GM19025 (cell line): Measurements from ENCODE around the gene LIN7C.
A peak's percentile ranks its signal among the peaks of the same experiment; 100 is the strongest.
"Not testable (repeated sequence)": the region's sequence is repeated elsewhere in the genome, so short reads cannot be mapped to it uniquely, and the experiment has no call there.

Experiments used
- ATAC-seq: cut with Tn5 transposase; IDR thresholded peaks from one replicate; pipeline ENCODE4 v1.9.1; 2021; ENCODE audit warnings: mild to moderate bottlenecking, low read depth, moderate library complexity; ENCODE audit not compliant: unreplicated experiment

Gene LIN7C

GRCh38 chr11:27506200-27507182 is at the start of gene LIN7C:
LIN7C (minus strand) TSS chr11:27506769; CDS start chr11:27506752, 17 bp downstream.
- ATAC-seq, result peak; percentile 90

- no peak for ATAC-seq
Measured at GRCh38 chr11:27555264-27555663, 48.7 kb upstream of the LIN7C start.

GRCh38 chr11:27553186-27553585 is 46.6 kb upstream of the LIN7C start:
- no peak for ATAC-seq

- no peak for ATAC-seq
Measured at GRCh38 chr11:27552341-27552740, 45.8 kb upstream of the LIN7C start.

DNA sequence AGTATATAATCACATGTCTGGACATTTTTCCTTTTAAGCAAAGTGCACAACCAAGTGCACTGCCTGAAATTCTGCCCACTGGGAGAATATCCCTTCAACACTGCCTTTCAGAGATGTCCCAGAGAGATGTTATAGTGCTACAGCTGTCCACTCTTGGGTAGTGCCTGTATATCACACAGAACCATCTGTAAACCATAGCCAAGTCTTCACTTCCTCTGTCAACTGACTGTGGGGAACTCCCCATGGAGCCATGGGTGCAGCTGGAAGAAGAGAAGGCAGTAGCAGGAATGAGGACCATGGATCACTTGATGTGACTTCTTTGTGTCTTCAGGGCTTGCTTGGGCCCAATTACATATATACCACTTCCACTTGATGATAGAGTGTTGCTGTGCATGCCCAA is 44.6 kb upstream of the LIN7C start:
- ATAC-seq, result peak; percentile 76

- no peak for ATAC-seq
Measured at GRCh38 chr11:27545946-27546345, 39.4 kb upstream of the LIN7C start.

DNA sequence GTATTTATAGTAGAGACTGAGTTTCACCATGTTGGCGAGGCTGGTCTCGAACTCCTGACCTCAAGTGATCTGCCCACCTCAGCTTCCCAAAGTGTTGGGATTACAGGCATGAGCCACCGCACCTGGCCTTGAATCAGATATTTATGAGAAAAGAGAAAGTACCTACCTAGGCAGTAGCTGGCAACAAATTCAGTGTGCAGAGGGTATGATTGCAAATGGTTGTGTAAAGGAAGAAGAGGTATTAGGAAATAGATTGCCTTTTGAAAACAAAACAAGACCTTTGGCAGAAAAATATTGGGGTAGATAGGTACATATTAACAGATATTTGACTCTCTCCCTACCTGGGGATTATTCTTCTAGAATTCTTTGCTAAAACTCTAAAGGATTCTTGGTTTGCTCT is 38.5 kb upstream of the LIN7C start:
- no peak for ATAC-seq

- ATAC-seq, result no peak
Measured at GRCh38 chr11:27541790-27542189, 35.2 kb upstream of the LIN7C start.

DNA sequence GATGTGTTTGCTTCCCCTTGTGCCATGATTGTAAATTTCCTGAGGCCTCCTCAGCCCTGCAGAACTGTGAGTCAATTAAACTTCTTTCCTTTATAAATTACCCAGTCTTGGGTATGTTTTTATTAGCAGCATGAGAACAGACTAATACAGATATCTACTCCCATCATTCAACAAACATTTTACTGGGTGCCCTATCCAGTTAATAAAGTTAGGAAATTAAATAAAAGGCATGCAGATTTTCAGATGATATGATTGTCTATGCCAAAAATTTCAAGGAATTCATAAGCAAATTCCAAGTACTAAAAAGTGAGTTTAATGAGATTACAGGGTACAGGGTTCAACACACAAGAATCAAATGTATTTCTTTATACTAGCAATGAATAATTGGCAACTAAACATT is 33.5 kb upstream of the LIN7C start:
- no peak for ATAC-seq

DNA sequence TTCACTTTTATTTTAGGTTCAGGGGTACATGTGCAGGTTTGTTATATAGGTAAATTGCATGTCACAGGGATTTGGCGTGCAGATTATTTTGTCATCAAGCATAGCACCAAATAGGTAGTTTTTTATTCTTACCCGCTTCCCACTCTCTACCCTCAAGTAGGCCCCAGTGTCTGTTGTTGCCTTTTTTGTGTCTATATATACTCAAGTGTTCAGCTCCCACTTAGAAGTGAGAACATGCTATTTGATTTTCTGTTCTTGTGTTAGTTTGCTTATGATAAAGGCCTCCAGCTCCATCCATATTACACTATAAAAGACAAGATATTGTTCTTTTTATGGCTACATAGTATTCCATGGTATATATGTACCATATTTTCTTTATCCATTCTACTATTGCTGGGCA is 28.5 kb upstream of the LIN7C start:
- no peak for ATAC-seq

- no peak for ATAC-seq
Measured at GRCh38 chr11:27532652-27533325, 26.2 kb upstream of the LIN7C start.

GRCh38 chr11:27528712-27529111 is 22.1 kb upstream of the LIN7C start:
- no peak for ATAC-seq

DNA sequence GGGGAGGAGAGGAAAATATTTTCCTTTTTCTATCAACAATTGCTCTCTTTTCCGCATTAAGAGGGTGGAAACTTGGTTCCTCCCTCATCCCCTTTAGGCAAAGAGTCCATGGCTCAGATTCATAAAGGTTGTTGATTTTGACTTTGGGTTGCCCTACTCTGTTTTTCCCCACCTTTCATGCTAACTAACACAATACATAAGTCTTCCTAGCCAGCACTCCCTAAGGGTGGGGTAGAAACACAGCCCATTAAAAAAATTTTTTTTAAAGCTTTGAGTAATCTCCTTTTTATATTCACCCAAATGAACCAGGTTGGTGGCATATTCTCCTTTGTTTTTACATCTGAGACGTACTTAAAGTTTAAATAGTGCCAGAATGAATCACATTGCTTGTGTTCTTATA is 20.0 kb upstream of the LIN7C start:
- ATAC-seq, result no peak

DNA sequence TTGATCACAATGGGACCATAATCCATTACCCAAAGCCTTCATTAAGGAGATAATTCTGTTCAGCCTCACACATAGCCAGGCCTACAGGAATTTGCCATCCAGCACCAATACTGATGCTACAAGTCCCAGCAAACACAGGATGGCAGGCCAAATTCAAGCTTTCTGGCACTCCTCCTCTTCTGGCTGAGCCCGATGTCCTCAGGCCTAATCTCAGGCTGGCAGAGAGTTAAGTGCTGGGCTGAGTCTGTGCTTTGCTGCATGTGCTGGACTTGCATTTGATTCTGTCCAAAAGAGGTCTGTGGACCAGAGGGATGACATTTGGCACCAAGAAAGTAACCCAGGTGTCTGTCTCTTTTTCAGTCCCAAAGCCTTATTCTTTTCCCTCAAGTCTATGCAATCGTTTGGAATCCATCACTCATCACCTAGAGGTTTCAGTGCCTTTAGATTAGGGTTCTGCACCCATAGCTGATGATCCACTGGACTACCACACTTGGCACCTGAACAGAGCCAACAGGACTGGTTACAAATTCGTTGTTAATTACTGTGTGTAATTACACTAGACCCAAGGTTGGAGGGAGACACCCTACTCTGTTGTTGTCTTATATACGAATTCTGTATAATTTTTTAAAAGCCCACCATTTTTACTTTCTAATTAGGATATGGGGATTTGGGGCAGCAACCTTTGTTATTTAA is 19.4 kb upstream of the LIN7C start:
- ATAC-seq, result no peak

DNA sequence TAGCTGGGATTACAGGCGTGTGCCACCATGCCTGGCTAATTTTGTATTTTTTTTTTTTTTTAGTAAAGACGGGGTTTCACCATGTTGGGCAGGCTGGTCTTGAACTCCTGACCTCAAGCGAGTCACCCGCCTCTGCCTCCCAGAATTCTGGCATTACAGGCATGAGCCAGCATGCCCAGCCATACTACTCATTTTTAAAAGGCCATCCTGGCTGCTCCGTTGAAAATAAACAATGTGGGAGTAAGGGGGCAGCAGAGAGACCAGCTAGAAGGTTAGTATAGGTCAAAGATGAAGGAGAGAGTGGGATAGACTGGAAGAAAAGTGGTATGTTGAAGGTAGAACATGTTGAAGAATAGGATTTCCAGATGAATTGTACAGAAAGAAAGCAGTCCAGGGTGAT is 17.6 kb upstream of the LIN7C start:
- ATAC-seq, result no peak

GRCh38 chr11:27520226-27520625 is 13.7 kb upstream of the LIN7C start:
- ATAC-seq, result no peak

DNA sequence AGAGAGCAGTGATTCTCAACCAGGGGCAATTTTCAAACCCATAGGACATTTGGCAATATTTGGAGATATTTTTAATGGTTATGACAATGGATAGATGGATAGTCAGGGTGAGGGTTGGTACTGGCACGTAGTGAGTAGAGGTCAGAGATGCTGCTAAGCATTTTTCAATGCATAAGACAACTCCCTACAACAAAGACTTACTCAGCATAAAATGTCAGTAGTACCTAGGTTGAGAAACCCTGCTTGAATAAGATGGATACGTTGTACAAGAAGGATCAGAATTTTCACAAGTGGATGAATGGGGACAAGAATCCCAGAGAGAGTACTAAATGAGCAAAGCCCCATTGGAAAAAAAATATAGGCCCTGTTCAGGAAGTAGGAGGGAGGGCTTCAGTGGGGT is 11.9 kb upstream of the LIN7C start:
- ATAC-seq, result no peak

DNA sequence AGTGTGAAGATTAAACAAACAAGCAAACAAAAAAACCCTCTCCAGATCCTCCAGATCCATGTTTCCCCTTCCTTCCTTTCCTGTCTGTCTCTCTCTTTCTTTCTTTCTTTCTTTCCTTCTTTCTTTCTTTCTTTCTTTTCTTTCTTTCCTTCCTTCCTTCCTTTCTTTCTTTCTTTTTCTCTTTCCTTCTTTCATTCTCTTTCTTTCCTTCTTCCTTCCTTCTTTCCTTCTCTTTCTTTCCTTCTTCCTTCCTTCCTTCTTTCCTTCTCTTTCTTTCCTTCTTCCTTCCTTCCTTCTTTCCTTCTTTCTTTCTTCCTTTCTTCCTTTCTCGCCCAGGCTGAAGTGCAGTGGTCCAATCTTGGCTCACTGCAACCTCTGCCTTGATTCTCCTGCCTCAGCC is 10.9 kb upstream of the LIN7C start:
- not testable (repeated sequence) for ATAC-seq

DNA sequence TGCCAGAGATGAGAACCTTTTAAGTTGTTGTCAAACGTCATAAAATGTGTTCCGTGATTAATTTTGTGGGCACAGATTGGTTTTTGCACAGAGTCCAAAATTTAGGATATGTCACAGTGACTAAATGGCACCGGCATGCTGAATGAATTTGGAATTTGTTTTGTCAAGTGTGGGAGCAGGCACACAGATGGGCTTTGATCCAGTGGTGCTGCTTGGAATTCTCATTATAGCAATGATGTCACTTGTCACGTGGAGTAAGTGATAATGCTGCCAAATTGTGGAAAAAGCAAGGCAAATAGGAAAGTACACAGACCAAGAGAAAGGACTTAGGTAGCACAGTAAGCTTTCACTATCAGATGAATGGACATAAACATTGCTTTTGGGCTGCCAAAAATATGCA is 8.0 kb upstream of the LIN7C start:
- no peak for ATAC-seq

- no peak for ATAC-seq
Measured at GRCh38 chr11:27514076-27514475, 7.5 kb upstream of the LIN7C start.

DNA sequence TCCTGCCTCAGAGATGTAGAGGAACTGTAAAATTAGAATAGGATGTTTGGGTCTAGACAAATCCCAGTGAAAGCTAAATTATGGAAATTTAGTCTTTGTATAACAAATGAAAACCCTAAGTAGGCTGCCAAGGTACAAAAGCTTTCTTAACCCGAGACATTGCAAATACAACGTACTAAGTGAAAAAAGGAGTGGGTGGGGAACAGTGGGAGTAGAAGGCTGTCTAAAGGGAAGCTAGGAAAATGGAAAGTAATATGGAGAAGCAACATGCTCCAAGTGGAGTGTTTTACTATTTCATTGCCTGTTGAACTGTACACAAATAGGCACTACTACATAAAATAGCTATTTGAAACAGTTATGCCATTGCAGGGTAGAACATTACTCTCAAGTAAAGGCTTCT is 6.8 kb upstream of the LIN7C start:
- no peak for ATAC-seq
